Keratinocyte (primary cell): ENCODE data around the gene TRPM3. TPM values are rescaled to one million over a fixed set of nuclear protein-coding genes. Genes with fewer than 3 reads are reported as not detected.

Experiments used
- DNase-seq: peaks from one replicate; pipeline ENCODE4 v3.0.0-alpha.2; 2011; ENCODE audit warnings: low read depth, missing footprints, low spot score
- FAIRE-seq: peaks from 2 replicates; lab custom pipeline; 2011; peaks lifted over from hg19 to GRCh38; lab: Jason Lieb, UNC
- H2AFZ ChIP-seq: 2 replicates; pipeline ENCODE4 v1.6.0; 2012; ENCODE audit warnings: low read length, control low read depth, inconsistent platforms; ENCODE audit not compliant: control insufficient read depth
- H3K27ac ChIP-seq: 2 replicates; pipeline ENCODE4 v1.5.1; 2011; ENCODE audit warnings: low read length; ENCODE audit not compliant: control insufficient read depth, insufficient read depth
- H3K27me3 ChIP-seq: 3 replicates; pipeline ENCODE4 v1.6.0; 2011; ENCODE audit warnings: low read length; ENCODE audit not compliant: control insufficient read depth, insufficient read depth; ENCODE audit errors: extremely low read depth
- H3K36me3 ChIP-seq, 2 experiments: 2 replicates in 1 of 2; 3 replicates in 1 of 2; pipeline ENCODE4 v1.5.1; 2011; ENCODE audit warnings: low read length in 2 of 2, mild to moderate bottlenecking in 1 of 2; ENCODE audit not compliant: control insufficient read depth in 2 of 2, insufficient read depth in 2 of 2; ENCODE audit errors: extremely low read depth in 1 of 2
- H3K4me1 ChIP-seq: 3 replicates; pipeline ENCODE4 v1.5.1; 2011; ENCODE audit warnings: low read length; ENCODE audit not compliant: control insufficient read depth, insufficient read depth; ENCODE audit errors: extremely low read depth
- H3K4me2 ChIP-seq: 3 replicates; pipeline ENCODE4 v1.6.0; 2011; ENCODE audit warnings: low read depth, low read length; ENCODE audit not compliant: control insufficient read depth, insufficient read depth; ENCODE audit errors: extremely low read depth
- H3K4me3 ChIP-seq, 3 experiments: fragments of 200-600 bp in 1 of 3; sonication (generic) in 1 of 3; 2 replicates in 2 of 3; 3 replicates in 1 of 3; pipeline ENCODE4 v1.5.1; 2011 to 2016; ENCODE audit warnings: low read length in 3 of 3, mild to moderate bottlenecking in 3 of 3, control low read depth in 2 of 3, inconsistent platforms in 1 of 3, low read depth in 1 of 3, mixed read lengths in 1 of 3, mixed run types in 1 of 3, moderate library complexity in 1 of 3; ENCODE audit not compliant: control insufficient read depth in 2 of 3, insufficient read depth in 2 of 3; ENCODE audit errors: extremely low read depth in 1 of 3
- H3K79me2 ChIP-seq: 2 replicates; pipeline ENCODE4 v1.6.0; 2012; ENCODE audit warnings: low read length; ENCODE audit not compliant: control insufficient read depth, insufficient read depth
- H3K9ac ChIP-seq: 3 replicates; pipeline ENCODE4 v1.6.0; 2011; ENCODE audit warnings: low read length; ENCODE audit not compliant: control insufficient read depth, insufficient read depth; ENCODE audit errors: extremely low read depth
- H3K9me1 ChIP-seq: 3 replicates; pipeline ENCODE4 v1.6.0; 2011; ENCODE audit warnings: low read length; ENCODE audit not compliant: control insufficient read depth, insufficient read depth; ENCODE audit errors: extremely low read depth
- H3K9me3 ChIP-seq: 2 replicates; pipeline ENCODE4 v1.5.1; 2012; ENCODE audit warnings: low read depth, low read length; ENCODE audit not compliant: control insufficient read depth
- H4K20me1 ChIP-seq: 3 replicates; pipeline ENCODE4 v1.6.0; 2011; ENCODE audit warnings: low read length; ENCODE audit not compliant: control insufficient read depth, insufficient read depth; ENCODE audit errors: extremely low read depth
- EZH2 ChIP-seq: IDR thresholded peaks from one replicate; pipeline ENCODE4 v1.6.1; 2012; ENCODE audit warnings: inconsistent platforms, mild to moderate bottlenecking, low read length, moderate library complexity
- dilution Hi-C: fragments of 300-500 bp; cut with MboI; formaldehyde crosslinking; loops from one replicate; pipeline ENCODE4 v1.7.0; 2020; ENCODE audit warnings: low sequenced_read_pairs; ENCODE audit not compliant: extremely low pct_ligation_motif_present
- polyA plus RNA-seq, 5 experiments: library from polyadenylated mRNA; depleted of rRNA in 3 of 5; stranded (reverse) in 3 of 5; stranded (forward) in 1 of 5; unstranded in 1 of 5; fragments of >200 nt; gene quantifications; 1 replicate in 1 of 5; 2 replicates in 3 of 5; 3 replicates in 1 of 5; pipeline versions ENCODE4 v1.2.1 to v1.2.3, GENCODE V29; 2011 to 2012; ENCODE audit warnings: missing spikeins in 2 of 5, low read depth in 1 of 5, low replicate concordance in 1 of 5
- TF ChIP-seq, protein P1 (sequence below), 3 experiments: IDR thresholded peaks in 1 of 3; conservative IDR thresholded peaks in 1 of 3; optimal IDR thresholded peaks in 1 of 3; 2 replicates in 2 of 3; 3 replicates in 1 of 3; pipeline versions ENCODE3 to v1.5.1; 2011; ENCODE audit warnings: low read length in 3 of 3, mild to moderate bottlenecking in 3 of 3, moderate library complexity in 2 of 3, control low read depth in 1 of 3, inconsistent platforms in 1 of 3; ENCODE audit not compliant: insufficient read depth in 2 of 3; ENCODE audit errors: extremely low read depth in 1 of 3

Gene TRPM3
- polyA plus RNA-seq, 1 donor (not counting 4 experiments of a cell fraction or from before 2014, with no cell fraction given): 0.03 TPM

- Histone ChIP-seq H3K9ac (no peak overlapping the region), H2AFZ (no peak overlapping the region), H4K20me1 (no peaks in the 10 kb centered on the region), H3K27me3 (no peaks in the 10 kb centered on the region), H3K9me3 (no peaks in the 10 kb centered on the region), H3K4me2 (no peak overlapping the region), H3K4me3 (no peak overlapping the region), H3K9me1 (no peaks in the 10 kb centered on the region), H3K79me2 (no peaks in the 10 kb centered on the region), H3K4me1 (no peaks in the 10 kb centered on the region), H3K27ac (no peak overlapping the region), H3K36me3 (no peaks in the 10 kb centered on the region)
- FAIRE-seq: peak; percentile 43
- TF ChIP-seq, protein P1, sequence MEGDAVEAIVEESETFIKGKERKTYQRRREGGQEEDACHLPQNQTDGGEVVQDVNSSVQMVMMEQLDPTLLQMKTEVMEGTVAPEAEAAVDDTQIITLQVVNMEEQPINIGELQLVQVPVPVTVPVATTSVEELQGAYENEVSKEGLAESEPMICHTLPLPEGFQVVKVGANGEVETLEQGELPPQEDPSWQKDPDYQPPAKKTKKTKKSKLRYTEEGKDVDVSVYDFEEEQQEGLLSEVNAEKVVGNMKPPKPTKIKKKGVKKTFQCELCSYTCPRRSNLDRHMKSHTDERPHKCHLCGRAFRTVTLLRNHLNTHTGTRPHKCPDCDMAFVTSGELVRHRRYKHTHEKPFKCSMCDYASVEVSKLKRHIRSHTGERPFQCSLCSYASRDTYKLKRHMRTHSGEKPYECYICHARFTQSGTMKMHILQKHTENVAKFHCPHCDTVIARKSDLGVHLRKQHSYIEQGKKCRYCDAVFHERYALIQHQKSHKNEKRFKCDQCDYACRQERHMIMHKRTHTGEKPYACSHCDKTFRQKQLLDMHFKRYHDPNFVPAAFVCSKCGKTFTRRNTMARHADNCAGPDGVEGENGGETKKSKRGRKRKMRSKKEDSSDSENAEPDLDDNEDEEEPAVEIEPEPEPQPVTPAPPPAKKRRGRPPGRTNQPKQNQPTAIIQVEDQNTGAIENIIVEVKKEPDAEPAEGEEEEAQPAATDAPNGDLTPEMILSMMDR (optimal IDR thresholded peaks at IDR 0.05 in 1 of 3, IDR thresholded peaks at IDR 0.05 in 1 of 3, conservative IDR thresholded peaks at IDR 0.05 in 1 of 3; ENCODE audit: extremely low read depth in 1 of 3, insufficient read depth in 2 of 3, low read length in 3 of 3): no peak
- dilution Hi-C loops: no loop called here
- DNase-seq: no peak
Observed at GRCh38 chr9:70532716-70533115, 588.7 kb downstream of the TRPM3 start.

GRCh38 chr9:70531311-70531710 lies 590.1 kb downstream of the TRPM3 start:
- dilution Hi-C loops: no loop called here
- FAIRE-seq (no peak), DNase-seq (no peak)
- H4K20me1 ChIP-seq: no peaks in the 10 kb centered on the region
- no peaks in the 10 kb centered on the region for H3K79me2 ChIP-seq
- H3K9me3 ChIP-seq: no peaks in the 10 kb centered on the region
- no peak overlapping the region for H3K4me3 ChIP-seq
- no peaks in the 10 kb centered on the region for H3K36me3 ChIP-seq
- no peaks in the 10 kb centered on the region for H3K27me3 ChIP-seq
- no peaks in the 10 kb centered on the region for H3K9me1 ChIP-seq
- H3K27ac ChIP-seq: no peak overlapping the region
- H3K4me2 ChIP-seq: no peak overlapping the region
- H3K9ac ChIP-seq: no peak overlapping the region
- H2AFZ ChIP-seq: no peak overlapping the region
- TF ChIP-seq, protein P1 (optimal IDR thresholded peaks at IDR 0.05 in 1 of 3, IDR thresholded peaks at IDR 0.05 in 1 of 3, conservative IDR thresholded peaks at IDR 0.05 in 1 of 3; ENCODE audit: extremely low read depth in 1 of 3, insufficient read depth in 2 of 3, low read length in 3 of 3): no peak
- no peak for TF ChIP-seq EZH2
- no peaks in the 10 kb centered on the region for H3K4me1 ChIP-seq
